ENCODE data around the gene CDH13.

Gene CDH13

GRCh38 chr16:83602761-83603722 is 976.3 kb downstream of the CDH13 start:
- DNase-seq, result no peak

- DNase-seq, result no peak
Measured at GRCh38 chr16:83603723-83604570, 977.2 kb downstream of the CDH13 start.

- no peak for DNase-seq
Measured at GRCh38 chr16:83606486-83607030, 979.8 kb downstream of the CDH13 start.

GRCh38 chr16:83609178-83609577 is 982.4 kb downstream of the CDH13 start:
- no peak for DNase-seq

- no peak for DNase-seq
Measured at GRCh38 chr16:83615141-83615952, 988.6 kb downstream of the CDH13 start.

GRCh38 chr16:83615953-83616350 is 989.2 kb downstream of the CDH13 start:
- DNase-seq, result no peak

- DNase-seq, result no peak
Measured at GRCh38 chr16:83619381-83620150, 992.8 kb downstream of the CDH13 start.

- no peak for DNase-seq
Measured at GRCh38 chr16:83622010-83622409, 995.2 kb downstream of the CDH13 start.

- no peak for DNase-seq
Measured at GRCh38 chr16:83623091-83623730, 996.4 kb downstream of the CDH13 start.

- DNase-seq, result no peak
Measured at GRCh38 chr16:83623892-83624291, 997.1 kb downstream of the CDH13 start.

GRCh38 chr16:83624429-83625120 is 997.8 kb downstream of the CDH13 start:
- no peak for DNase-seq

GRCh38 chr16:83626204-83626603 is 999.4 kb downstream of the CDH13 start:
- DNase-seq, result no peak

GRCh38 chr16:83626676-83627075 is 999.9 kb downstream of the CDH13 start:
- DNase-seq, result no peak

GRCh38 chr16:83627996-83628395 is 1001.2 kb downstream of the CDH13 start:
- DNase-seq, result no peak

- no peak for DNase-seq
Measured at GRCh38 chr16:83629426-83629825, 1002.7 kb downstream of the CDH13 start.

GRCh38 chr16:83629836-83630235 is 1003.1 kb downstream of the CDH13 start:
- DNase-seq, result no peak

- no peak for DNase-seq
Measured at GRCh38 chr16:83630979-83631378, 1004.2 kb downstream of the CDH13 start.

GRCh38 chr16:83633286-83633685 is 1006.5 kb downstream of the CDH13 start:
- no peak for DNase-seq

GRCh38 chr16:83648347-83648746 is 1021.6 kb downstream of the CDH13 start:
- DNase-seq, result no peak

GRCh38 chr16:83651871-83652270 is 1025.1 kb downstream of the CDH13 start:
- no peak for DNase-seq

GRCh38 chr16:83652943-83653342 is 1026.2 kb downstream of the CDH13 start:
- no peak for DNase-seq

All from activated naive CD4-positive, alpha-beta T cell treated with anti-CD3 and anti-CD28 coated beads, Interleukin-2, amount 50 U/mL, for 16 hours (primary cell).